Cerebellar cortex (tissue), 1 donor: Measurements from ENCODE around the gene MGMT.

Source experiments
- DNase-seq: peaks from one replicate; pipeline ENCODE4 v3.0.0-alpha.2; 2015; ENCODE audit warnings: low spot score

The MGMT gene

DNA sequence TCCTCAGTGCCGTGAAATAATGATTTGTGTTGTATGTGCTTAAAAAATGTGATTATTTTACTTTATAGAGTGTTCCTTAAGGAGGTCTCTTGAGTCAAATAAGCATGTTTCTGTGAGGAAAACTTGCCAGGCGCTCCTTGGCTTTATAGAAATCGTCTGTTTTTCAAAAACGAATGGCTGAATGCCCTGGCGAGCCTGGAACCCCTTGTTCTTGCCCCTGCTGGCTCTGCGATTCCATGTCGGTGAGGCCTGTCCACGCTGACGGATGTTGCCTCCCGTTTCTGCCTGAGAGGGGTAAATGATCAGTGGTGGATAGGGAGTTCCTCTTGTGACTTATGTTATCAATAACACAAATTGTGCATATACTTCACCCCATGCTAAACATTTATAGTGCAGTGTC is 75.5 kb downstream of the MGMT start:
- DNase-seq = no peak

DNA sequence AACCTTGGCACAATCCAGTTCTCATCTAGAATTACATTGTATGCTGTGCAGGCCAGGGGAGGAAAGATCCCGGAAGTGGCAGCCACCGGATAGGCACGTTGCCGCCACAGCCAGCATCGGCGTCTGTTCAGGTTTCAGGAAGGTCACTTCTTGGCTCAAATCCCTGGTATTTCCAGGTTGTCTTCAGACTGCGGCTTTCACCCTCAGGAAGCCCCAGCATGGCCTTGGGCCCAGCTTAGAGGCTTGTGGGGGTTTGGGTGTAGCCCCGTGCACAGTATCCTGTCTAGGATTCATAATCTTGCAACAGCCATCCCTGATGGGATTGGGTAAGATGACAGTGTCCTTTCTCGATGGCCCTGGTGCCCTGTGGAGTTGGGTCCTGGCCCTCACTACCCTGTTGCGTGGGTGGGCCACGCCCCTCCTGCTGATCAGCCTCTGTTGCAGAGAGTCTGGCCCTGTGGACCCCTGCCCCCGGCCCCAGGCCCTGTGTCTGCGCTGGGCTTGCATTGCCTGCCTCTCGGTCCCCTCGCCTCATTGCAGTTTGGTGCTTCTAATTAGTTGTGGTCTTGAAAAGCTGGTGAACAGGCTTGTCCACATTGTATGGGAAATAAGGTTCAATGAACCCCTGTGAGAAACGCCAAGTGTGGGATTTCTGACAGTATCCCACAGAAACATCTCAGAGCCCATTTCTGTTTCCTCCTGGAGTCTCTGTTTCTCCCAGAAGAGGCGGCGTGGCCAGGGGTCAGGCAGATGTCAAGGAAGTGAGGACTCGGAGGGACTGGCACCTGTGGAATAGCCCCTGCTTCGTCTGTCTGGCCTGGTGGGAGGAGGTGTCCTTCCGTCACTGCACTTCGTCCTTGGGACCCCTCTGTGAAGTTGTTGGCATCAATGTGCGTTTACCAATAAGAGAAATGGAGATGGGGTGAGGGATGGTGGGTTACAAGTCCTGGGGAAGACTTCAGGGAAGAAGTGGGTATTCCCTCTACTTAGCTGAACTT is 77.5 kb downstream of the MGMT start:
- no peak for DNase-seq

DNA sequence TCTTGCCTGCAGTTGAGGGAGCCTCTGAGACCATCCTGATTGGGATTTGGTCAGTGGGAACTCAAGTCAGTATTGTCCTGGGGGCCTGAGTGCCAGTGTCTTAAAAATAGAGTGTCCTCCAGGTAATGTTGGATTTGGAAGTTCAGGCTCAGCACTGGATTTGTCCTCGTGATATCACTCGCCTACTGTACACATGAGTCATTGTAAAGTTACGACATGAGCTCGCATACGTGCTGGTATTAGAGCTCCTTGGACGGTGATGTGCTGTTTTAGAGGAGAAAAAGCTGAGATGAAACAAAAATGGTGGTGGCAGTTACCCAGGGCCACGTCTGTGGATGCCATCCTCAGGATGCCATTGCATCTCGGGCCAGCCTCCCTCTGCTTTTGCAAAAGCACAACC is 78.2 kb downstream of the MGMT start:
- no peak for DNase-seq

DNA sequence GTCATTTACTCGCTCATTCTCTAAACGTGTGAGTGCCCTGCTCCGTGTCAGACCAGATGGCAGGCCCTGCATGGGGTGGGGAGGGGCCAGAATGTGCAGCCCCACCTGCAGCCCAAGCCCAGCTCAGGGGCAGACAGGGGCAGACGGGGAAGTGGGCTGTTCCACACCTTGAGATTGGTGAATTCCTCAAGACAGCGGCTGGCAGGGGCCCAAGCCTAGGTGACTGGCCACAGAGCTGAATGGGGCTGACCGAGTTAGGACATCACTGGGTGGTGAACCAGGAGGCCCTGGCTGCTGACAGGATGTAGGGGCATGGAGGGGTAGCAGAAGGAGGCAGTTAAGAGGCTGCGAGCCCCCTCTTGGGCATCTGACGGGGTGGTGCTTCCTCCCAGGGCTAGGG is 79.1 kb downstream of the MGMT start:
- DNase-seq = no peak

DNA sequence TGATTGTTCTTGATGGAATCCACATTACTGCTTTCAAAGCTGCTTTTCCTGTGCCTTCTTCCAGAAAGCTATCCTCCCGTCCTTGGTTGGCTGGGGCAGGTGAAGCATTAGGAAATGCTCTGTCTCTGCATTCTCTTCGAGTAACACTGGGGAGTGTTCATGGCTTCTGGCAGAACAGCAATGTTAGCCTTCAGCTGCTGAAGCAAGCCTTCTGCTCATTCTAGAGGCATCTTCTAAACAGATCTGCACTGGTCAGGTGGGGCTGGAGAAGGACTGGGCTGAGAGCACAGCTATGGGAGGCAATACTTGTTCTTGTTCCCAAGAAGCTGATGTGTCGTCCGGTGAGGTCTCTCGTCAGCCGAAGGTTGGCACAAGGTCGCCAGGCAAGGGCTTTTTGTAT is 80.6 kb downstream of the MGMT start:
- DNase-seq = no peak

DNA sequence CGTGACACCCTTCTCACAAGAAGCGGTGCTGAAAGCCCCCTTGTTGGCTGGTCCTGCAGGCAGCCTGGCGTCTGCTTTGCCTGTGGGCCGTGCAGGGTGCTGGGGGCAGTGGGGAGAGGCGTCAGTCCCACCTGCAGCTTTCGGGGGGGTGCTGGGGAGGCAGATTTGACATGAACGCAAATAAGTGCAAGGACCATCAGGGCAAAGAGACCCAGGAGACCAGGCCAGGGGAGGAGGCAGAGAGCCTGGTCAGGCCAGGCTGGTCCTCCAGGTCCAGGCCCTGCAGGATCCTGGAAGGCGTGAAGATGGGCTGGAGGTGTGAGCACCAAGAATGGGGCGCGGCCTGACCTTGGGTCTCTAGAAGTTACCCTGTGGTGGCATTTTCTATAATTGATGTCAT is 81.6 kb downstream of the MGMT start:
- no peak for DNase-seq

DNA sequence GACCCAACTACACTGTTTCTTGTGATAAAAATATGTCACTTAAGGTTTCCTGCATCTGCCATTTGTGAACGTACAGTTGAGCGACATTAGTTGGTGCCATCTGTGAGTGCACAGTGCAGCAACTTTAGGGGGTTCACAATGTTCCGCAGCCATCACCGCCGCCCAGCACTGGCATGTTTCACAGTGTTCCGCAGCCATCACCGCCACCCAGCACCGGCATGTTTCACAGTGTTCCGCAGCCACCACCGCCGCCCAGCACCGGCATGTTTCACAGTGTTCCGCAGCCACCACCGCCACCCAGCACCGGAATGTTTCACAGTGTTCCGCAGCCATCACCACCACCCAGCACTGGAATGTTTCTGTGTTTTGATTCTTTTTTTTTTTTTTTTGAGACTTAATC is 83.0 kb downstream of the MGMT start:
- no peak for DNase-seq

DNA sequence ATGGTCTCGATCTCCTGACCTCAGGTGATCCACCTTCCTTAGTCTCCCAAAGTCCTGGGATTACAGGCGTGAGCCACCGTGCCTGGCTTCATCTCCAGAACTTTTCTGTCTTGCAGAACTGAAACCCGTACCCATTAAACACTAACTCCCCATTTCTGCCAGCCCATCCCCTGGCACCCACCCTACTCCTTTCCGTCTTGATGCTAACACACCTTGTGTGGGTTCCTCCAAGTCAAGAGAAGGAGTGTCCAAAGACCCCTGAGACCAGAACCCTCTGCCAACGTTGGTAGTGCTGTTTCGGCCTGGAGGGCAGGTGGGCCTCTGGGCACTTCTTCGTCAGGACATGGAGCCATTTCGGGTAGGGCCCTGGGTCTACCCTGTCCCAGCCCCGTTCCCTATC is 83.6 kb downstream of the MGMT start:
- DNase-seq = no peak

DNA sequence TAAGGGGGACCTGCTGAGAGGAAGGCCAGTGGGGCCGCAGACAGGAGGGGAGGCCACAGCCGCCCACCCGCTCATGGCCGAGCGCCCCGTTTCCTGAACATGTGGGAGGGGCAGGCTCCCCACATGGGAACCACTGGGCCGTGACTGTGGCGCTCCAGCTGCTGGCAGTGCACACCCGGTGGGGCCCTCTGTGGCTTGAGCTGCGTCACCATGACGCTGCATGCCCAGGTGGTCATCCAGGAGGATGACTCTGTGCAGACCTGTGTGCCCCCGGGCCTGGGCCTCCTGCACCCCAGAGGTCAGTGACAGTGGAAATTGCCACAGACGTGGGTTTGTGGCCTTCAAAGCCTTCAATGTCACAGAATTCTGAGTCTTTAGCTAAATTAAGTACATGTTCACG is 85.1 kb downstream of the MGMT start:
- DNase-seq = no peak

DNA sequence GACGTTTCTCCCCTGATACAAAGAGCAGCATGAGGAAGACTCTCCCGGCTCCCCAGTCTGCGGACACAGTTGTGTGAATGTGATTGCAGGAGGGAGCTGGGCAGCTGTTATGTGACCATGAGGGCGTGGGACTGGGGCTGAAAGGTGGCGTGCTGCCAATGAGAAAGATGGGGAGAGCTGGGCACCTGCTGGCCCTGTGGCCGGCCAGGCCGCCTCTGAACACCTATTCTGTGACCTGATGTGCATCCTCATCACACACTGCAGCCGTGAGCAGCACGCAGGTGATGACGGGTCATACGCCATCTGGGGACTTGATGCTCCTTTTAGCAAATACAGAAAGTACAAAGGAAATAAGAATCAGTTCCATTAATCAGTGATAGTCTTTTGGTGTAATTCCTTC is 86.9 kb downstream of the MGMT start:
- DNase-seq = no peak

DNA sequence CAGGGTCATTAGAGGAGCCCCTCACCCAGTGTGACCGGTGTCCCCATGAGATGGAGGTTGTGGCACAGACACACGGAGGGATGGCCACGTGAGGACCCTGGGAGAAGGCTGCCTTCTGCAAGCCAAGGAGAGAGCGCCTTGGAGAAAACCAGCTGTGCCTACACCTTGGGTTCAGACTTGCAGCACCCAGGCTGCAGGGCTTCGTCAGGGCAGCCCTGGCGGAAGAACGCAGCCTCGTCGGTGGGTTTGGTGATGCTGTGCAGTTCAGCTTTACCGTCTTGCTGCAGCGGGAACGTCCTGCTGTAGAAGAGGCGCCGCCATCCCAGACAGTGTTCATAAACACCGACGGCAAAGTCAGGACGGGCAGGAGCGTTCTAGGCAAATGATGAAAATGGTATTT is 89.3 kb downstream of the MGMT start:
- DNase-seq = no peak

DNA sequence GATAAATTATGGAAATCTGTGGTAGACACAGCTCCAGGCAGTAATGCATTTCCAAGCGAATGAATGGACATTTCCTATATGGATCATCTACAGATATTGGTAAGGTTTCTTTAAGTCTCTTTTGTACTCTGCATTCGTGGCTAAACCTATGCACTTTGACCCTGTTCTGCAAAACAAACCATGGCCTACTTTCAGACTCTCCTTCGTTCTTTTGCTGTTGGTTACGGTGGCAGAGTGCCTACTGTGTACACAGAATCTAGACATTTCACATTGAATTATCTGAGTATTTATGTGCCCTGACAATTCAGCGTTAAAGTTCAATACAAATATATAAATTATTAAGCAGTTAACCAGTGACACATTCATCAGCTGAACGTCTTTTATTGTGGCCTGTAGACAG is 93.3 kb downstream of the MGMT start:
- no peak for DNase-seq

DNA sequence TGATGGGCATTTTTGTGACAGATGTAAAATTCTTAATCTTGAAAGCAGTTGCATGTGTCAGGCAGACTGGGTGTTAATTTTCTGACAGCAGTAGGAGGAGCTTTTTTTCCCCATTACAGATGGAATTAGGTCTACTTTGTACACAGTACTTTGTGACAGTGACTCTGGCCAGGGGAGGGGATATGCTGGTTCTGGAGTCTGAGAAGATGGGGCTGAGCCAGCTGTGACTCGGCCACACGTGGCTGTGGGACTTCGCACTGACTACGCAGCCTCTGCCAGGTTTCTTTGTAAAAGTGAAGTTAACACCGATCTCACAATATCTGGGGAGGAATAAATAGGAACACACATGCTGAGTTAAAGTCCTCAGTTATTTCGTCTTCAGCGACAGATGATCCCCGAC is 95.4 kb downstream of the MGMT start:
- no peak for DNase-seq

DNA sequence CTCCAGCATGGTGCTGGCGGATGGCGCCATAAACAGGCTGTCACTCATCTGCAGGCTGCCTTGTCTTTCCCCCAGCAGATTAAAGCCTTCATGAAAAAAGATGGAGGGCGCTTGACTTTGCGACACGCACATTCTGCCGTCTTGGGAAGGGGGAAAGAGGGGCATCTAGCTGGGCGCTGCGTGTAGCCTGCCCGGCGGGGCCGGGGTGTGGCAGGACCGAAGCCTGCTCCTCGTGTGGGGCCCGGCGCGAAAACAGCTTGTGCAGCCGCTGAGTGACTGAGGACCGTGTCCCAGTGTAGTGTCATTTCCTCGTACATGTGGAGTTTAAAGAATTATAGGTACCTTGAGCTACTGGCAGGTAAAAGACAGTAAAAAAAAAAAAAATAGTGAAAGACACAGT is 97.9 kb downstream of the MGMT start:
- no peak for DNase-seq

DNA sequence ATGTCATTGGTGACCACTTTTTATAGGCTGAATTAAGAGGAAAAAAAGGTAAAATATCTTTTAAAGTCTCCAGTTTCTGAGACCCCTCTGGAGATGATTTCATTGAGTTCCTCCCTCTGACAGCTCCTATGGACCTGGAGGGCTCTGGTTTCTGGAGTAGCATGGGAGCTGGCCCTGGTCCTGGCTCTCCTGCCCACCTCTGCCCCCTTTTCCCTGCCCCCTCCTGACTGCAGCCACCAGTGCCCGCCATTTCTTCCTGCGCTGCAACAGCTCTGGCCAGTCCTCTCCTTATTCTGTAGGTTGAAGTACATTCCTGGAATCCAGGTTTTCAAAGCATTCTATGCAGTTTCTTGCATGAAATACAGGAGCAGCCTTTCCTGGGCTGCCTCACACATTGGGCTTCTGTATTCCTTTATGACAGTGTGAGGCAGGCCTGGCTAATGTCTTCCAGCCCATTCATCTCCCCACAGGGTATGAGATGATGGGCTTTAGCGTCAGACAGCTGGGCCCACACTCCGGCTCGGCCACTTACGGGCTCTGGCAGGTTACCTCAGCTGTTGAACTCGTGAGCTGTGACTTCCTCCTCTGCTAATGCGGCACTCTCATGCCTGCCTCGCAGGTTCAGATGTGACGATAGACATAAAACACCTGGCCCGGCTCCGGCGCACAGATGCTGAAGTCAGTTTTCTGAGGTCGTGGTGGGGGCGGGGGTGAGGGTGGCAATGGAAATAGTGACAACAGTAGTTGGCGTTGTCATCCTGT is 101.7 kb downstream of the MGMT start:
- DNase-seq = no peak

DNA sequence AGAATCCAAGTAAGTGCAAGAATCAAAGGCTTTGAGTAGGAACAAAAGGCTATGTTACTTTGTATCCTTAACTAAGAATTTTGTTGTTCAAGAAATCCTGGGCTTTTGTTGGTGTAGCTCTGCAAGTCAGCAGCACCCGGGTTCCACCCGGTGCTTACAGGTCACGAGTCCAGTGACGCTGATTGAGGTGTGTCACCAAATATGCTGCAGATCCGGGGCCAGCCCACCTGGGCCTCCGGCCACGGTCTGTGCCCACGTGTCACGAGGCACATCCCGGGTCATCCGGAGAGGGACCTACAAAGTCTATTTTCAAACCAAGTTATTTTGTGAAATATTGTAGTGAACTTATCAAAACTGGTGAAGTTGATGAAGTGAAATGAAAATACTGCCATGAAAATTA is 103.1 kb downstream of the MGMT start:
- DNase-seq = no peak

DNA sequence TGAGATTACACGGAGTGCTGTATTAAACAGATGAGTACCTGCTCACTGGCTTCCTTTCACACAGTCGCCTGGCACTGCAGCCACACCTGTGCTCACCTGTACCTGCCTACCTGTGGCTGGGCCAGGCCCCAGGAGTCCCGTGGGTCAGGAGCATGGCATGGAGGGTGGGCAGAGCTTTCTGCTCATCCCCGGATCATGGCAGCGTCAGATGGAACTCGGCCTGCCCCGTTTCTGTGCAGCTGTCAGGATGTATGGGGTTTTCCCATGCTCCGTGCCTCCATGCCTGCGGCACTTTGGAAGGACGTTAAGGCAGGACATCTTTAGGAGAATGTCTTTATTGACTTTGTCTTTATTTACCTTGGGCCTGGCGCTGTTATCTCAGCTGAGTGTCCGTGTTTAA is 112.2 kb downstream of the MGMT start:
- no peak for DNase-seq

DNA sequence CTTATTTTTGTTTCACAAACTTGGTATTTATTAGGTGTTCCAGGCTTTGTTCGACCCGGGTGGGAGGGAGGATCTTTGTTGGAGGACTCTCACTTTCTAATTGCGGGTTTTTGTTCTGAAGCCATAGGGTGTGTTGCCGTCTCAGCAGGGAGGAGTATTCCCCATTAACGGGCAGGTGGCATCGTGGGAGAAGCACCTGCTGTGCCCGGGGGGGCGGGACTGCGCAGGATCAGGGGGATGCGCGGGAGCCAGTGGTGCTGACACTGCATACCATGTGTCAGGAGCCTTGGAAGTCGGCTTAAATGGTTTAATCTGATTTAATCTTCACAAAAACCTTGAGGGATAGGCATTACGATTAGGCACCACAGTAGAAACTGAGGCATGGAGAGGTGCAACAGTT is 113.0 kb downstream of the MGMT start:
- DNase-seq = no peak

DNA sequence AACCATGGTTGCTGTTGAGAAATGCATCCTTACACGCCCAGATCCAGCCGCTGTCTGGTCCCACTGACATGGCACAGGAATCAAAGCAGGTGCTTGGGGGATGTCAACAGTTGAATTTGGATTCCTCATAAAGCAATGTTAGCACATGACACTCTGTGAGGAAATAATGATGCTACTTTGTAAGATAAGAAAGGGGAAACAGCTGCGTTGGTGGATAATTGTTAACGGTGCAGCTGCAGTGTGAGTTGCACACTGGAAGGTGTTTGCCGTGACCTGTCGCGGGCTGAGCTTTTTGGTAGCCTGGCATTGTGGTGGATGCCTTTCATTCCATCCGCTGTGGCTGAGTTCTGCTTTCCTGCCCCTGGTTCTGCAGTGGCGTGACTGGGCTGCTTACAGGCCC is 113.9 kb downstream of the MGMT start:
- DNase-seq = no peak

DNA sequence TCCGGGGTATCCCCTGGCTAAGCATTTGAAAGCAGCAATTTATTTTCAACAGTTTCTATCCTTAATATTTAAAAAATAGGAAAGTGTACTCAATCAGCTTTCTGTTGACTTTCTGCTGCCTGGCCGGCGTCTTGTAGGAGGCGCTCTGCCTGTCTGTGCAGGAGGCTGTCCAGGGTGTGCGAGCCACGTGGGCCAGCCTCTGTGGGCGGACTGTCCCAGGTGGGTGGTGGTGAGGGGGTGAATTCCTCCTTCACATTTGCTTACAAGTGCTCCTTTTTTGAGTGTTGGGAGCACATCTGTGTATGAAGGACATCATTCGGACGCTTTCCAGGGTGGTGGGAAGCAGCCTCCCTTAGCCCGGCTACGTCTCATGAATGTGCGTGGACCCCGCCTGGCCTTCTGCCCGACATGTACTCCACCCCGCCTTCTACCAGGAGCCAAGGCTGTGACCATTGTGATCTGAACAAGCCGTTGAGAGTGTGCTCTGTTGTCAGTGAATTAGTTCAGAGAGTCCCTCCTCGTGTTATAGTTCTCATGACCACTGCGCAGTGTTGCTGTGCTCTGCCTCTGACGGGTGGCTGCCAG is 114.9 kb downstream of the MGMT start:
- DNase-seq = no peak

DNA sequence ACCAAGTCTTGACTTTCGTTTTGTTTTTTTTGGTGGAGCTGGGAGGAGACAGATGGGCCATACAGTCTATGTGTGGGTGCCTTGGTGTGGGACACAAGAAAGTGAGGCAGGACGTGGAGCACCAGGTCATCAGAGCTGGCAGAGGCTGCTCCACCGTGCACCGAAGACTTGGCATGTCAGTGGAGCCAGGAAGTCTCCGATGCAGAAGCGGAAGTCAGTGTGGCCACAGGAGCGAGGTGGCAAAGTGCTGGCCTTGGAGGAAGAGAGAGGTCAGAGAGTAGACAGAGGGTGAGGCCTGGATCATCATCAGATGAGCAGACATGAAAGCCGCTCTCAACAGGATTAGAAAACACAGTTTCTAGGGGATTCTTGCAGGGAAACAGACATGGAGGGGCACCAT is 116.8 kb downstream of the MGMT start:
- DNase-seq = no peak

DNA sequence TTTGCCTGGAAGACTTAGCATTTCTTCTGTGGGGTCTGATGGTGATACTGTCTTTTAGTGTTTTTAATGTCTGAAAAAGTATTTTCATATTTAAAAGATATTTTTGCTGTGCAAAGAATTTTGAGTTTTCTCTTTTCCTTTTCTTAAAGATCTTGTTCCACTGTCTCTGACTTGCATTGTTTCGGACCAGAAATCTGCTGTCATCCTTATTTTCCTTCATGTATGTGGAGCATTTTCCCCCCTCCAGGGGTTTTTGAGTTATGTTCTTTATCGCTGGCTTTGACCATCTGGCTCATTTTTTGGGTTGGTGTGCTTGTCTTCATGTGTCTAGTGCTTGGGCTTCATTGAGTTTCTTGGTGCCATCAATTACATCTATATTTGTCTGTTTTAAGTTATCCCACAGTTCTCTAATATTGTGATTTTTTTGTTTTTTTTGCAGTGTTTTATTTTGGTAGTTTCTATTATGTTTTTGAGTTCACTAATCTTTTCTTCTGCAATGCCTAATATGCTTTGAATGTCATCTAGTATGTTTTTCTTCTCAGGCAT is 119.9 kb downstream of the MGMT start:
- no peak for DNase-seq

DNA sequence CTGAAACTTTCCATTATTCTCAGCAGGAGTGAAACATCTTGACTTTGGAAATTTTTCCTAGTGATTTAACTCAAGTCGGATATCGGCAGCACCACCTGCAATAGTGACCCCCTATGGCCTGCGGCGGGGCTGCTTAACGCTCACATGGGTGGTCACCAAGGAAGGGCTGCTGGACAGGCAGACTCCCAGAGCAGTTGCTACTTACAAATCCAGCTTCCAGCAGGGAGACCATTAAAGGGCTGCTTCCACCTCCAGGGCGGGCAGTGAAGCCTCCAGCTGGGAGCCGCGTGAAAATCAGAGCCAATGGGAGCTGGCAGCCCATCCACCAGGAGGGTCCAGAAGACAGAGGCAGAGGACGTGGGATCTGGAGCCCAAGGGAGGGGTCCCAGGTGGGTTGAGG is 122.5 kb downstream of the MGMT start:
- no peak for DNase-seq
